PC-9 (cell line): ENCODE data around the gene APBA2.

ENCODE experiments used
- EZH2 ChIP-seq: fragments of 200-600 bp; sonication (generic); IDR thresholded peaks from 2 replicates; pipeline ENCODE4 v1.8.0; 2017; ENCODE audit warnings: antibody characterized with exemption, low read depth
- TF ChIP-seq, protein P1 (sequence below): fragments of 200-600 bp; sonication (generic); conservative IDR thresholded peaks from 2 replicates; pipeline ENCODE4 v1.6.1; 2017; ENCODE audit warnings: mixed run types, antibody characterized with exemption, mild to moderate bottlenecking, moderate library complexity

DNA sequence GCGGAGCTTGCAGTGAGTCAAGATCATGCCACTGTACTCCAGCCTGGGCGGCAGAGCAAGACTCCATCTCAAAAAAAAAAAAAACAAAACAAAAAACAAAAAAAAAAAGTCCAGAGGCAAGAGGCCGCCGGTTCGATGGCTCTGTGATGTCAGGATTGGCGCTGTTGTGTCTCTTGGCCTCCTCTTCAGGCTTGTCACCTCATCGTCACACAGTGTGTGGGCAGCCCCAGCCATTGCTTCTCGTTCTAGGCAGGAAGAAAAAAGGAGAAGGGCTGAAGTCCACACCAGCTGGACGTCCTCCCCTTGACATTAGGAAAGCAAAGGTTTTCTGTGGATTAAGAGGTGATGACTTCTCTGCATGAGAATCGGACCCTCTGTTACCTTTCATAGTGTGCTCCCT is 192.8 kb downstream of the APBA2 start:
- TF ChIP-seq, protein P1, sequence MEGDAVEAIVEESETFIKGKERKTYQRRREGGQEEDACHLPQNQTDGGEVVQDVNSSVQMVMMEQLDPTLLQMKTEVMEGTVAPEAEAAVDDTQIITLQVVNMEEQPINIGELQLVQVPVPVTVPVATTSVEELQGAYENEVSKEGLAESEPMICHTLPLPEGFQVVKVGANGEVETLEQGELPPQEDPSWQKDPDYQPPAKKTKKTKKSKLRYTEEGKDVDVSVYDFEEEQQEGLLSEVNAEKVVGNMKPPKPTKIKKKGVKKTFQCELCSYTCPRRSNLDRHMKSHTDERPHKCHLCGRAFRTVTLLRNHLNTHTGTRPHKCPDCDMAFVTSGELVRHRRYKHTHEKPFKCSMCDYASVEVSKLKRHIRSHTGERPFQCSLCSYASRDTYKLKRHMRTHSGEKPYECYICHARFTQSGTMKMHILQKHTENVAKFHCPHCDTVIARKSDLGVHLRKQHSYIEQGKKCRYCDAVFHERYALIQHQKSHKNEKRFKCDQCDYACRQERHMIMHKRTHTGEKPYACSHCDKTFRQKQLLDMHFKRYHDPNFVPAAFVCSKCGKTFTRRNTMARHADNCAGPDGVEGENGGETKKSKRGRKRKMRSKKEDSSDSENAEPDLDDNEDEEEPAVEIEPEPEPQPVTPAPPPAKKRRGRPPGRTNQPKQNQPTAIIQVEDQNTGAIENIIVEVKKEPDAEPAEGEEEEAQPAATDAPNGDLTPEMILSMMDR, result no peak
- no peak for TF ChIP-seq EZH2
